Memory B cell (primary cell): ENCODE results near the gene CHD8.

Experiments
- ATAC-seq: fragments of 150-1000 bp; cut with Tn5 transposase; 2 replicates; pipeline ENCODE4 v1.10.0; 2021; ENCODE audit warnings: low read depth, mild to moderate bottlenecking, moderate library complexity
- DNase-seq, 2 donors: peaks; one replicate each; pipeline ENCODE4 v3.0.0; 2022; ENCODE audit warnings: low spot score in 2 of 2
- H3K27ac Mint-ChIP-seq: one replicate; pipeline ENCODE4 v1.8.0; 2022; ENCODE audit warnings: mild to moderate bottlenecking, moderate library complexity, mixed read lengths
- H3K27me3 Mint-ChIP-seq: one replicate; pipeline ENCODE4 v1.8.0; 2022; ENCODE audit warnings: mixed read lengths
- H3K36me3 Mint-ChIP-seq: one replicate; pipeline ENCODE4 v1.8.0; 2022; ENCODE audit warnings: mild to moderate bottlenecking, mixed read lengths
- H3K4me1 Mint-ChIP-seq: one replicate; pipeline ENCODE4 v1.8.0; 2022; ENCODE audit warnings: mixed read lengths
- H3K4me3 Mint-ChIP-seq: one replicate; pipeline ENCODE4 v1.8.0; 2022; ENCODE audit warnings: mild to moderate bottlenecking, moderate library complexity, mixed read lengths
- H3K9me3 Mint-ChIP-seq: one replicate; pipeline ENCODE4 v1.8.0; 2022; ENCODE audit warnings: mixed read lengths

Gene CHD8

DNA sequence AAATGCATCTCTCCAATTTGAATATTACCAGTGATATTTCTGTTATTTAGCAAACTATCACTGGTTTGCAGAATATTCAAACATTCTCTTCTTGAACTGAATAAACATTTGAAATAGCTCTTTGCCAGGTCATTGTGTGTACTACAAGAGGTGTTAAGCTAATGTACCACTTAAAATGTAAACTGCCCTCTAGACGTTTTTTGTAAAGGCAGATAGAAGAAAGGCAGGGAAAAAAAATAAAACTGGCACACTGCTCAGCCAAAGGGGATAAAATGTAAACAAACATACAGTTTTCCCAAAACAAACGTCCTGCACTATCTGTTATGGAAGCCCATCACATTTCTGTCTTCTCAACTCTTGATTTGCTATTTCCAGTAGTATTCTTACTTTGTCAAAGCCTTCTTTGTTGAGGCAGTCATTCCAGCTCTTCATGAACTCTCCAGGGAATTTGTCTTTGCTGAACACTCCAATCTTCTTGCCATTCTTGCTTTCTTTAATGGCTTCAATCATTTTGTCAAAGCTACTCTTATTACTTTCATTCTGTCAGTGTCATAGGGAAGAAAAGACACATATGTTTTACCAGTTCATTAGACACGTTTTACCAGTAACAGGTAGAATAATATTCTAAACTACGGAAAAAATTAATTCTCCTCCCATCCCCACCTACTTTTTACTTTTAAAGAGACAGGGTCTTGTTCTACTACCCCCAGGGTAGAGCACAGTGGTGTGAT, 85.8 kb downstream of the CHD8 start:
- DNase-seq (no peak), ATAC-seq (no peak)
- peaks cover 24% of the 10 kb centered on the region for H3K36me3 Mint-ChIP-seq
- no peaks in the 10 kb centered on the region for H3K9me3 Mint-ChIP-seq
- H3K27me3 Mint-ChIP-seq = no peaks in the 10 kb centered on the region
- peaks cover 7% of the 10 kb centered on the region for H3K4me1 Mint-ChIP-seq
- H3K4me3 Mint-ChIP-seq = no peak overlapping the region
- no peak overlapping the region for H3K27ac Mint-ChIP-seq

DNA sequence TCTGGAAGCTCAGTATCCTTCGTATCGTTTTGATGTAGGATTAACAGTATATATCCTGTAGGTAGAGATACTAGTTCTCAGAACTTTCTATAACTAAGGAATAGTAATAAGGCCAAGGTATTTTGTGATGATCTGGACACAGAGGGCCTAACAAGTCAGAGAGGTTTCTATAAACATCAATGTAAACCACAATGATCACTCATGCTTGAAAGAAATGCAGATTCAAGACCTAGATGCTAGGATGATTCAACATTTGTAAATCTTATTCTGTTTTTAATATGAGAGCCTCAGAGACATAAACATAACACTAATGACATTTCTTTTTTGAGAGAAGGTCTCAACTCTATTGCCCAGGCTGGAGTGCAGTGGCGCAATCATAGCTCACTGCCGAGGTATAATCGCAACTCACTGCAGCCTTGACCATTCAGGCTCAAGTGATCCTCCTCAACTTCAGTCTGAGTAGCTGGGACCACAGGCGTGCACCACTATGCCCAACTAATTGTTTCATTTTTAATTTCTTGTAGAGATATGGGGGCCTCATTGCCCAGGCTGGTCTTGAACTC, 88.3 kb downstream of the CHD8 start:
- no peak for ATAC-seq
- Mint-ChIP-seq H3K27ac (no peak overlapping the region), H3K27me3 (no peaks in the 10 kb centered on the region), H3K36me3 (peaks cover 35% of the 10 kb centered on the region), H3K4me3 (no peak overlapping the region), H3K9me3 (no peaks in the 10 kb centered on the region), H3K4me1 (peaks cover 3% of the 10 kb centered on the region)
- no peak for DNase-seq

DNA sequence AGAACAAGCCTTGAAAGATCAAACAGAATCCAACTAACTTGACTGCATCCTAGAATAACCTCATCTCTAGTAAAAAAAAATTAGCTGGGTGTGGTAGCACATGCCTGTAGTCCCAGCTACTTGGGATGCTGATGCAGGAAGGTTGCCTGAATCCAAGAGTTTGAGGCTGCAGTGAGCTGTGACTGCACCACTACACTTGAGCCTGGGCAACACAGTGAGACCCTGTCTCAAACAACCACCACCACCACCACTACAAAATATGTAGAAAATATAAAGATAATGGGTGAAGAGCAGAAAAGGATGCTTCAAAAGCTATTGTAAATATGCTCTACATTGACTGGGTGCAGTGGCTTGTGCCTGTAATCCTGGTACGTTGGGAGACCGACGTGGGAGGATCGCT, 99.4 kb downstream of the CHD8 start:
- Mint-ChIP-seq H3K9me3 (peaks cover 1% of the 10 kb centered on the region), H3K4me1 (peaks cover 9% of the 10 kb centered on the region)
- no peak for ATAC-seq

DNA sequence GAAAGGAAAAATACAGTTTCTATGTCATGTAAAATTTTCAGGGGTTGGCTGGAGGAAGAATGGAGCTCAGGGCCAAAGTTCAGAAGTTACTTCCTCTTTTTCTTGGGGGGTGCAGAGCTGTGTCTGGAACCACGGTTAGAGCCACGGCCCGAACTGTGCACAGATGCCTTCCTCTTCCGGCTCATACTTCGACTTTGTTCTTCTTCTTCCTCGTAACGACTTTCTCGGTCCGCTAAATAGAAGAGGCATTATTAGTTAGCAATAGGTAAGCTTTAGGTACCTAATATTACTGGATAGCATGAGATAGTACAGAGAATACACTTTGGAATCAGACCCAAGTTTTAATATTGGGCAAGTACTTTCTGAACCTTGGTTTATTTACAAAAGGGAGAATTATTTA, 103.3 kb downstream of the CHD8 start:
- H3K4me3 Mint-ChIP-seq = peak overlapping the region; percentile 35
- ATAC-seq (peak; percentile 99), DNase-seq (peak; percentile 28 to 55)
- H3K9me3 Mint-ChIP-seq = peaks cover 1% of the 10 kb centered on the region
- H3K27me3 Mint-ChIP-seq = no peaks in the 10 kb centered on the region
- H3K4me1 Mint-ChIP-seq = peaks cover 9% of the 10 kb centered on the region
- peaks cover 42% of the 10 kb centered on the region for H3K36me3 Mint-ChIP-seq
- peak overlapping the region; percentile 87 for H3K27ac Mint-ChIP-seq

More for the DNA sequence above, 99.4 kb downstream of the CHD8 start:
- no peak for DNase-seq
- Mint-ChIP-seq H3K4me3 (no peak overlapping the region), H3K27me3 (no peaks in the 10 kb centered on the region), H3K36me3 (peaks cover 60% of the 10 kb centered on the region), H3K27ac (no peak overlapping the region)

DNA sequence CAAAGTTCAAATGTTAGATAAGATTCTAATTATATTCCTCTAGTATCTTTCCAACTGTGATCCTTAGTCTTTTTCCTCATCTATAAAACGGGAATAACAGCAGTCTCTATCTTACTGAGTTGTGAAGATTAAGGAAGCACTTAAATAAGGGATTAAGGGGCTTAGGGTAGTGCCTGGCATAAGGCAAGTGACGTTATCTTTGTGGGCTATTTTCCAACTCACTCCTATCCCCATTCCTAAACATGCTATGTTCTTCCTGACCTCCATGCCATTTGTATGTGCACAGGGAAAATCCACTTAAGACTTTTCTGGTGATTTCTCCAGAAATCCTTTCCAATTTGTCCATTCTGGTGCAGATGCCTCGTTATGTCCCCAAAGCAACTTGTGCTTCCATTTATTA, 105.4 kb downstream of the CHD8 start:
- Mint-ChIP-seq H3K9me3 (peaks cover 1% of the 10 kb centered on the region), H3K27ac (no peak overlapping the region), H3K36me3 (peaks cover 27% of the 10 kb centered on the region), H3K4me1 (peaks cover 9% of the 10 kb centered on the region), H3K27me3 (no peaks in the 10 kb centered on the region), H3K4me3 (no peak overlapping the region)
- ATAC-seq (no peak), DNase-seq (no peak)

DNA sequence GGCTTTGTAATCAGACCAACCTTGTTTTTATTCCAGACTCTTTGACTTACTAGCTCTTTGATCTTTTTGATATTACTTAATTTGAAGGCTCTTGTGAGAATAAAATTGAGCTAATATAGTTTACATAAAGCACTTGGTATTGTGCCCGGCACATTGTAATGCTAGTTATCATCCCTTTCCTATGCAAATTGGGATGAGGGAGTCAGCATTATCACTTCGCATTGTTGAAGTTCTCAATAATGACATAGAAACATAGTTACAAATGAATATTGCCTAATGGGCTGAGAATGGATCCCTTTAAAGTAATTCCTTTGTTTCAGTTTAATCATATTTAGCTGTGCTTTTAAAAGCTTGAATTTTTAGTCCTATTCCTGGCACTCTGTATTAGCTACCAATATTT, 108.7 kb downstream of the CHD8 start:
- peaks cover 5% of the 10 kb centered on the region for H3K4me1 Mint-ChIP-seq
- H3K4me3 Mint-ChIP-seq = no peak overlapping the region
- no peaks in the 10 kb centered on the region for H3K9me3 Mint-ChIP-seq
- no peak for ATAC-seq
- no peak for DNase-seq
- no peak overlapping the region for H3K27ac Mint-ChIP-seq
- H3K27me3 Mint-ChIP-seq = no peaks in the 10 kb centered on the region
- peaks cover 6% of the 10 kb centered on the region for H3K36me3 Mint-ChIP-seq

DNA sequence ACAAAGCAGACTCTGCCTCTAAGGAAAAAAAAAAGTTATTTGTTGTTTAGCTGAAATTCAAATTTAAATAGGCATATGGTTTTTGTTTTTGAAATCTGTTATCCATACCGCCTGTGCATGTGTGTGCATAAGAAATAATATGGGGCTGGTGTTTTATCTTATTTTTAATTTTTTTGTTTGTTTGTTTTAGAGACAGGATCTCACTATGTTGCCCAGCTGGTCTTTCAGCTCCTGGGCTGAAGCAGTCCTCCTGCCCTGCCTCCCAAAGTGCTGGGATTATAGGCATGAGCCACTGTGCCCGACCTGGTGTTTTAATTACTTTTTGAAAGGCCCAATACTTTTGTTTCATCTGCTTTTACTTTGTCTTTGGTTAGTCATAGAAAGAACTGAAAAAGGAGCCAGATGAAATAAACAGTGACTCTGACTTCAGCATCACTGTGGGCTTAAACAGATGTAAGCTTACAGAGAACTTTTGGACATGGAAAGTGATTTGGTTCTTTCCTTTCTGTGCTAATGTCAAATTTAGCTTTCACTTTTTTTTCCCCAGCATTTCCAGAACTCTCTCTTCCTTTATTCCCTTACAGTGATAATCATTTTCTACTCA, 109.3 kb downstream of the CHD8 start:
- Mint-ChIP-seq H3K4me3 (no peak overlapping the region), H3K9me3 (no peaks in the 10 kb centered on the region), H3K36me3 (no peaks in the 10 kb centered on the region), H3K27ac (no peak overlapping the region), H3K4me1 (peaks cover 2% of the 10 kb centered on the region), H3K27me3 (no peaks in the 10 kb centered on the region)
- ATAC-seq (no peak), DNase-seq (no peak)

DNA sequence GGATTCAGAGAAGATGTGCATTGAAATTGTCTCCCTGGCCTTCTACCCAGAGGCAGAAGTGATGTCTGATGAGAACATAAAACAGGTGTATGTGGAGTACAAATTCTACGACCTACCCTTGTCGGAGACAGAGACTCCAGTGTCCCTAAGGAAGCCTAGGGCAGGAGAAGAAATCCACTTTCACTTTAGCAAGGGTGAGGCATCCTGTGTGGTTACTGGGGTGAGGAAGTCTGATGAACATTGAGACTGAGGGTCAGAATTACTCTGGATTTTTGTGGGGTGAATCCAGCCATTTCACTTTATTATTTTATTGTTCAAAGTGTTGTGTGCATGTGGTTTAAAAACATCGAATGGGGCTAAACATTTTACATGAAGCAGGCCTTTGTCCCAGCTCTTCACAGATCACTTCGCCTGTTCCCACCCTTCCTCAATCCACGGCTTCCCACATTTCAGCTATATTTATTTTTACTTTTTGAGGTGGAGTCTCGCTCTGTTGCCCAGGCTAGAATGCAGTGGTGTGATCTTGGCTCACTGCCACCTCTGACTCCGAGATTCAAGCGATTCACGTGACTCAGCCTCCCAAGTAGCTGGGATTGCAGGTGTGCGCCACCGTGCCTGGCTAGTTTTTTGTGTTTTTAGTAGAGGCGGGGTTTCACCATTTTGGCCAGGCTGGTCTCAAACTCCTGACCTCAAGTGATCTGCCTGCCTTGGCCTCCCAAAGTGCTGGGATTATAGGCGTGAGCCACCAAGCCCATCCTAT, 112.7 kb downstream of the CHD8 start:
- ATAC-seq = no peak
- Mint-ChIP-seq H3K27ac (no peak overlapping the region), H3K4me3 (no peak overlapping the region)

More for the DNA sequence above, 112.7 kb downstream of the CHD8 start:
- Mint-ChIP-seq H3K9me3 (no peaks in the 10 kb centered on the region), H3K36me3 (no peaks in the 10 kb centered on the region), H3K4me1 (peaks cover 2% of the 10 kb centered on the region), H3K27me3 (peaks cover 4% of the 10 kb centered on the region)
- DNase-seq = no peak
